ENCODE measurements around the gene TLCD2. TPM values are rescaled to one million over a fixed set of nuclear protein-coding genes. Genes with fewer than 3 reads are reported as not detected.

Gene TLCD2
- 1.2 and 1.3 TPM in 2 replicates for total RNA-seq (2014; rRNA removed; shearing (Covaris generic))

DNA sequence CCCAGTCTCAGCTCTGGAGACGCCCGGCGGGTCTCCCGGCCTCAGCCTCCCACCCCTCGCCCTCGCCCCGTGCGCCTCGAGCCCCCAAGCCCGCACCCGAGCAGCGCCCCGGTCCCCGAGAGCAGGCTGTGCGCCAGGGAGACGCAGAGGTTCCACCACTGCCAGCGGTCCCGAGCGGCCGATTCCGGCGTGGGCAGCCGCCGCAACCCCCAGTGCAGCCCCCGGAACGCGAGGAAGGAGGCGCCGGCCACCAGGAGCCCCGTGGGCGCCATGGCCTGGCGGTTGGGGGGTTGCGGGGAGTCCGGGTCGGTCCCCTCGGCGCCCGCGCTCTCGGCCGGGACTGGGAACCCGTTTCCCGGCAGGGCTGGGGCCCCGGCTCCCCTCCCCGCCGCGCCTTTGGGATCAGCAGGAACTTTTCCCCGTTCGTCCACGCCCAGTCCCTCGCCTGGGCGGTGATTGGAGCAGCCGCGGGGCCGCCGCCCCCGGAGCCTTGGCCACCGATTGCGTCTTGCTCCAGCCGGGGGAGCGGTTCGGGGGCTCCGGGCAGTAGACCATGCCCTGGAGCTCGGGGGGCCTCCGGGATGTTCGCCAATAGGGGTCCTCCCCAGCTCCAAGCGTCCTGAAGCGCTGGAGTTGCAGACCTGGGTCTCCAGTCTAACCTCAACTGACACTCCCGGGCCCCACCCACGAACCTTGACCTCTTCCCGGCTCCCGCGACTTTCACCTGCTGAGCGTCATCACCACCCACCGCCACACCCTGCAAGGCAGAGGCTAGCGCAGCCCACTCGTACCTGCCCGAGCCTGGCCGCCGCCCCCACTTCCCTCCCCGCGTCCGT, at the start of gene TLCD2:
TLCD2 (minus strand) TSS at position 407 of the 836 bp plus-strand sequence; CDS start at position 272, 135 bp downstream.
- peak; percentile 58 to 70 for DNase-seq
- Histone ChIP-seq H3K9me3 (replicated peaks) (no peaks in the 10 kb centered on the region), H3K27ac (no peak within 1 kb of the TSS; the same call in 1 of the 2 replicates)

GRCh38 chr17:1759529-1759928, 49.4 kb upstream of the TLCD2 start:
- Histone ChIP-seq H3K36me3 (no peaks in the 10 kb centered on the region), H3K4me3 (no peak overlapping the region), H3K27me3 (no peaks in the 10 kb centered on the region), H3K27ac (no peak overlapping the region), H3K4me1 (peaks cover 9% of the 10 kb centered on the region), H3K9me3 (replicated peaks) (no peaks in the 10 kb centered on the region)
- DNase-seq, result no peak

More for the DNA sequence above, at the start of gene TLCD2:
- peak within 1 kb of the TSS; percentile 93 for H3K4me3 ChIP-seq
- no peaks in the 10 kb centered on the region for H3K27me3 ChIP-seq
- H3K36me3 ChIP-seq, result no peaks in the 10 kb centered on the region
- H3K4me1 ChIP-seq, result peaks cover 7% of the 10 kb centered on the region

DNA sequence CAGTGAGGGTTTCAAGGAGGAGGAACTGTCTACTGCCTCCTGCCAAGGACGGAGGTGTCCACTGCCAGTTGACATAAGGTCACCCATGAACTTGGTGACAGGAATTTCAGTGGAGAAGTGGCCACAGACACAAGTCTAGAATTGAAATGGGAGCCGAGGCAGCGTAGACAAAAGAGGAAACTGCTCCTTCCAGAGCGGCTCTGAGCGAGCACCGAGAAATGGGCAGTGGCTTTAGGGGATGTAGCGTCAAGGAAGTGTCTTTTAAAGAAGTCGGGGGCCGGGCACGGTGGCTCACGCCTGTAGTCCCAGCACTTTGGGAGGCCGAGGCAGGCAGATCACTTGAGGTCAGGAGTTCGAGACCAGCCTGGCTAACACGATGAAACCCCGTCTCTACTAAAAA, 48.6 kb upstream of the TLCD2 start:
- Histone ChIP-seq H3K4me1 (peaks cover 4% of the 10 kb centered on the region), H3K27me3 (no peaks in the 10 kb centered on the region), H3K9me3 (replicated peaks) (no peaks in the 10 kb centered on the region), H3K36me3 (no peaks in the 10 kb centered on the region), H3K27ac (no peak overlapping the region), H3K4me3 (no peak overlapping the region)
- no peak for DNase-seq

DNA sequence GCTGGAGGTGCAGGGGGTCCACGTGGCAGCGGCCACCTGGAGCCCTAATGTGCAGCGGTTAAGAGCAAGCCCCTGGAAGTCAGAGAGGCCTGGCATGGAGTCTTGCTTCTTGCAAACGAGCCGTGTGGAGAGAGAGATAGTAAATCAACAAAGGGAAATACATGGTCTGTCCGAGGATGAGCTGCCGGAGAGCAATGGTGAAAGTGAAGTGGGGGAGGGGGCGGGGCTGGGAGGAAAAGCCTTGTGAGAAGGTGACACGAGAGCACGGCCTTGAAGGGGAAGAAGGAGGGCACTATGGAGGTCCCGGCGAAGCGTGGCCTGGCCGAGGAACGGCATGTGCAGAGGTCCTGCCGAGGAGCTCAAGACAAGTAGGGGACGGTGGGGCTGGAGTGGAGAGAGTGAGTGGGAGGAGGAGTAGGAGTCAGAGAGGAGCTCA, 45.7 kb upstream of the TLCD2 start:
- Histone ChIP-seq H3K27ac (no peak overlapping the region), H3K9me3 (replicated peaks) (no peaks in the 10 kb centered on the region), H3K4me1 (peaks cover 3% of the 10 kb centered on the region; the same call in 1 of the 2 replicates), H3K4me3 (no peak overlapping the region), H3K36me3 (no peaks in the 10 kb centered on the region), H3K27me3 (no peaks in the 10 kb centered on the region; the same call in 1 of the 2 replicates)
- no peak for DNase-seq

DNA sequence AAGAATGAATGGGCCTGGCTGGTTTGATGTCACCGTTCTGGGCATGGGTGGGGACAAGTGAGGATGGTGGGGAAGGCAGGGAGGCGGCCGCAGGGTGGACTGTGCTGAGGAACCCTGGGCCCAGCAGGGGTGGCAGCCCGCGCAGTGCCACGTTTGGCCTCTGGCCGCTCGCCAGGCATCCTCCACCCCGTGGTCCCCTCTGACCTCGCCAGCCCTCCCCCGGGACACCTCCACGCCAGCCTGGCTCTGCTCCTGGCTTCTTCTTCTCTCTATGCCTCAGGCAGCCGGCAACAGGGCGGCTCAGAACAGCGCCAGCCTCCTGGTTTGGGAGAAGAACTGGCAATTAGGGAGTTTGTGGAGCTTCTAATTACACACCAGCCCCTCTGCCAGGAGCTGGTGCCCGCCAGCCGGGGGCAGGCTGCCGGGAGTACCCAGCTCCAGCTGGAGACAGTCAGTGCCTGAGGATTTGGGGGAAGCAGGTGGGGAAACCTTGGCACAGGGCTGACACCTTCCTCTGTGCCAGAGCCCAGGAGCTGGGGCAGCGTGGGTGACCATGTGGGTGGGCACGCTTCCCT, 45.2 kb upstream of the TLCD2 start:
- no peaks in the 10 kb centered on the region for H3K9me3 ChIP-seq (replicated peaks)
- no peak for DNase-seq
- 0 out of 2 replicates have a peak, but pooled peaks cover 3% of the 10 kb centered on the region for H3K4me1 ChIP-seq
- no peak overlapping the region for H3K27ac ChIP-seq
- no peaks in the 10 kb centered on the region; the same call in 1 of the 2 replicates for H3K27me3 ChIP-seq
- no peak overlapping the region; the same call in 1 of the 2 replicates for H3K4me3 ChIP-seq
- H3K36me3 ChIP-seq, result no peaks in the 10 kb centered on the region

DNA sequence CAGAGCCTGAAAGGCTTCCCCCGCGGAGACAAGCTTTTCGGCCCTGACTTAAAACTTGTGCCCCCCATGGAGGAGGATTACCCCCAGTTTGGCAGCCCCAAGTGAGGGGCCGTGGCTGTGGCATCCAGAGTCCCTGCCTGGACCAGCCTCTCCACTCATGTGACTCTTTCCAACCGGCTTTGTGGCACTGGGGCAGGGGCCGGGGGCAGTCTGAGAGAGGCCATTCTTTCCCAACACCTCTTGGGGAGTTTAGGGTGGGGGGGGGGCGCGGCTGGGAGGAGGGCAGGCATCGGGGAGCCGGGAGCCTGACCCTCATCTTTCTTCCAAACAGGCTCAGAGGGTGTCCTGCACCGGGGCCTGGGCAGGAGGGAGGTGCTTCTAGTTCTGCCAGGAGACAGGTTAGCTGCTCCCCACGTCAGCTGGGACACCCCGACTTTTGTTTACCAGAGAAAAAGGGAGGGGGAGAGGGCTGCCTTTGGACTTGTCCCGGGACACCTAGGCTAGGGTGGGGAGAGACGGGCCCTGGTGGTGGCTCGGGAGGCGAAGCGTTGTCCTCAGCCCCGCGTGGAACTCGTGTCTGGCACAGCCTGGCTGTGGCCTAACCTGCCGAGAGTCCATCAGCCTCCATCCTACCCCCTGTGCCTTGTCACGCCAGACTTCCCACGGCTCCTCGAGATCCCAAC, 44.4 kb upstream of the TLCD2 start:
- DNase-seq, result no peak

DNA sequence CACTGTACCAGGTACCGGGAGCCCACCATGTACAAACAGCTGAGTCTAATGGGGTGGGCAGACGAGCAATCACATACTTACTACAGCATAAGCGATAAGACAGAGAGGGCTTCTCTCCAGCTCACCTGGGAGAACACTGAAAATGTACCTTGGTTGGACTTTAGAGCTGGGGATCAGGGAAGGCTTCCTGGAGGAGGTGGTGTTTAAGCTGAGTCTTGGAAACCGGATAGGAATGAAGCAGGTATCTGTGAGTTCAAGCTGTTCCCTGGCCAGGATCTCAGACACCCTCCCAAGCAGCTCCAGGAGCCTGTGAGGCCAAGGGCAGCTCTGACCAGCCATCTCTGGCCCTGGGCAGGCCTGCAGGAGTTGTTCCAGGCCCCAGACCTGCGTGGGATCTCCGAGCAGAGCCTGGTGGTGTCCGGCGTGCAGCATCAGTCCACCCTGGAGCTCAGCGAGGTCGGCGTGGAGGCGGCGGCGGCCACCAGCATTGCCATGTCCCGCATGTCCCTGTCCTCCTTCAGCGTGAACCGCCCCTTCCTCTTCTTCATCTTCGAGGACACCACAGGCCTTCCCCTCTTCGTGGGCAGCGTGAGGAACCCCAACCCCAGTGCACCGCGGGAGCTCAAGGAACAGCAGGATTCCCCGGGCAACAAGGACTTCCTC, 43.7 kb upstream of the TLCD2 start:
- Histone ChIP-seq H3K27me3 (no peaks in the 10 kb centered on the region; the same call in 1 of the 2 replicates), H3K4me3 (no peak overlapping the region), H3K36me3 (no peaks in the 10 kb centered on the region), H3K27ac (no peak overlapping the region), H3K4me1 (0 out of 2 replicates have a peak, but pooled peaks cover 3% of the 10 kb centered on the region), H3K9me3 (replicated peaks) (no peaks in the 10 kb centered on the region)
- DNase-seq, result no peak

More for the DNA sequence above, 44.4 kb upstream of the TLCD2 start:
- Histone ChIP-seq H3K27me3 (no peaks in the 10 kb centered on the region; the same call in 1 of the 2 replicates), H3K27ac (no peak overlapping the region), H3K4me1 (0 out of 2 replicates have a peak, but pooled peaks cover 3% of the 10 kb centered on the region), H3K4me3 (no peak overlapping the region), H3K9me3 (replicated peaks) (no peaks in the 10 kb centered on the region), H3K36me3 (no peaks in the 10 kb centered on the region)

- H3K36me3 ChIP-seq, result no peaks in the 10 kb centered on the region
- H3K27me3 ChIP-seq, result no peaks in the 10 kb centered on the region; the same call in 1 of the 2 replicates
- H3K4me1 ChIP-seq, result 0 out of 2 replicates have a peak, but pooled peaks cover 3% of the 10 kb centered on the region
- no peaks in the 10 kb centered on the region for H3K9me3 ChIP-seq (replicated peaks)
- no peak for DNase-seq
- no peak overlapping the region for H3K27ac ChIP-seq
- no peak overlapping the region for H3K4me3 ChIP-seq
Observed at GRCh38 chr17:1752425-1753262, 42.5 kb upstream of the TLCD2 start.

GRCh38 chr17:1750628-1751027, 40.5 kb upstream of the TLCD2 start:
- Histone ChIP-seq H3K36me3 (no peaks in the 10 kb centered on the region), H3K27ac (no peak overlapping the region), H3K9me3 (replicated peaks) (no peaks in the 10 kb centered on the region), H3K27me3 (no peaks in the 10 kb centered on the region; the same call in 1 of the 2 replicates), H3K4me1 (0 out of 2 replicates have a peak, but pooled peaks cover 3% of the 10 kb centered on the region), H3K4me3 (no peak overlapping the region)
- DNase-seq, result no peak

DNA sequence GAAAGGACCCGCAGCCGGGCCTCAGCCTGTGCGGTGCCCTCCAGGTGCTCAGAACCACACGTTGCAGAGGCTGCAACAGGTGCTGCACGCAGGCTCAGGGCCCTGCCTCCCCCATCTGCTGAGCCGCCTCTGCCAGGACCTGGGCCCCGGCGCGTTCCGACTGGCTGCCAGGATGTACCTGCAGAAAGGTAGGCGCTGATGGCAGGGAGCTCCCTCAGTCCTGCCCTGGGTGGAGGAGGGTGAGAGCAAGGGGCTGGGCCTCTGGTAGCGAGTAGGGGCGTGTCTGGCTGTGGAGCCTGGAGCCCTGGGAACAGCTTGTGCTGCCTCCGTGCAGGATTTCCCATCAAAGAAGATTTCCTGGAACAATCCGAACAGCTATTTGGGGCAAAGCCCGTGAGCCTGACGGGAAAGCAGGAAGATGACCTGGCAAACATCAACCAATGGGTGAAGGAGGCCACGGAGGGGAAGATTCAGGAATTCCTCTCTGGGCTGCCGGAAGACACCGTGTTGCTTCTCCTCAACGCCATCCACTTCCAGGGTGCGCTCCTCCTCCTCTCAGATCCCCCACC, 36.9 kb upstream of the TLCD2 start:
- H3K27ac ChIP-seq, result no peak overlapping the region
- no peak overlapping the region for H3K4me3 ChIP-seq
- DNase-seq, result no peak
- H3K9me3 ChIP-seq (replicated peaks), result no peaks in the 10 kb centered on the region
- no peaks in the 10 kb centered on the region; the same call in 1 of the 2 replicates for H3K27me3 ChIP-seq
- no peaks in the 10 kb centered on the region for H3K36me3 ChIP-seq
- H3K4me1 ChIP-seq, result no peaks in the 10 kb centered on the region

DNA sequence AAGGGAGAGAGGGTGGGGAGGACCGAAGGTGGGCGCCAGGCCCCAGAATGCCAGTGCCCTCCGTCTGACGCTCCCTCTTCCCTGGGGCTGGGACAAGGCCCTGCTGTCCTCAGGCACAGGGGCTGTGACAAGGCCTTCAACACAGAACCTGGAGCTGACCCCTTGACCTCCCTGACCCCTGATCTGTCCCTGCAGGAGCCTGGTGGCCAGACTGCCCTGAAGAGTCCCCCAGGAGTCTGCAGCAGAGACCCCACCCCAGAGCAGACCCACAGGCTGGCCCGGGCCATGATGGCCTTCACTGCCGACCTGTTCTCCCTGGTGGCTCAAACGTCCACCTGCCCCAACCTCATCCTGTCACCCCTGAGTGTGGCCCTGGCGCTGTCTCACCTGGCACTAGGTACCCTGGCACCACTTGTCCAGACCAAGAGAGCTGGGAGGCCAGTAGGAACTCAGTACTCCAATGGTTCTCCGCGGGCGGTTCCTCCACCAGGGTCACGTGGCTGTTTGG, 35.4 kb upstream of the TLCD2 start:
- no peak for DNase-seq
- Histone ChIP-seq H3K9me3 (replicated peaks) (no peaks in the 10 kb centered on the region), H3K27ac (no peak overlapping the region), H3K36me3 (no peaks in the 10 kb centered on the region), H3K4me1 (no peaks in the 10 kb centered on the region), H3K27me3 (no peaks in the 10 kb centered on the region), H3K4me3 (no peak overlapping the region)

- DNase-seq, result no peak
- no peaks in the 10 kb centered on the region for H3K4me1 ChIP-seq
Observed at GRCh38 chr17:1744551-1745512, 34.7 kb upstream of the TLCD2 start.

More at GRCh38 chr17:1744551-1745512, 34.7 kb upstream of the TLCD2 start:
- Histone ChIP-seq H3K36me3 (no peaks in the 10 kb centered on the region), H3K27me3 (no peaks in the 10 kb centered on the region), H3K27ac (no peak overlapping the region), H3K4me3 (no peak overlapping the region), H3K9me3 (replicated peaks) (no peaks in the 10 kb centered on the region)

Measured in SJCRH30 (cell line).